ENCODE measurements around the gene FBXW8. TPM values are rescaled to one million over a fixed set of nuclear protein-coding genes. Genes with fewer than 3 reads are reported as not detected.
"Not testable (repeated sequence)": the region's sequence is repeated elsewhere in the genome, so short reads cannot be mapped to it uniquely, and the experiment has no call there.

The FBXW8 gene
- total RNA-seq, 1 donor from 2014 or later: 32.1 TPM

GRCh38 chr12:117052386-117053049, 141.8 kb downstream of the FBXW8 start:
- no peak for DNase-seq (ENCODE audit: extremely low spot score, unreplicated experiment)
- no peak overlapping the region for H3K4me3 Mint-ChIP-seq (ENCODE audit: unreplicated experiment)
- H3K36me3 Mint-ChIP-seq (ENCODE audit: unreplicated experiment): no peaks in the 10 kb centered on the region
- no peak for TF ChIP-seq CTCF (IDR thresholded peaks at IDR 0.05)
- H3K9me3 Mint-ChIP-seq (ENCODE audit: unreplicated experiment): no peaks in the 10 kb centered on the region
- H3K27ac Mint-ChIP-seq (ENCODE audit: unreplicated experiment): no peak overlapping the region
- peaks cover 9% of the 10 kb centered on the region for H3K4me1 Mint-ChIP-seq (ENCODE audit: unreplicated experiment)
- H3K27me3 Mint-ChIP-seq (ENCODE audit: unreplicated experiment): peaks cover 24% of the 10 kb centered on the region

GRCh38 chr12:117053050-117053400, 142.3 kb downstream of the FBXW8 start:
- Mint-ChIP-seq H3K36me3 (ENCODE audit: unreplicated experiment) (no peaks in the 10 kb centered on the region), H3K4me3 (ENCODE audit: unreplicated experiment) (no peak overlapping the region), H3K4me1 (ENCODE audit: unreplicated experiment) (peaks cover 6% of the 10 kb centered on the region), H3K27ac (ENCODE audit: unreplicated experiment) (no peak overlapping the region), H3K27me3 (ENCODE audit: unreplicated experiment) (peaks cover 24% of the 10 kb centered on the region), H3K9me3 (ENCODE audit: unreplicated experiment) (no peaks in the 10 kb centered on the region)
- TF ChIP-seq CTCF (IDR thresholded peaks at IDR 0.05): no peak
- no peak for DNase-seq (ENCODE audit: extremely low spot score, unreplicated experiment)

GRCh38 chr12:117053597-117054201, 142.9 kb downstream of the FBXW8 start:
- Mint-ChIP-seq H3K9me3 (ENCODE audit: unreplicated experiment) (no peaks in the 10 kb centered on the region), H3K27me3 (ENCODE audit: unreplicated experiment) (peaks cover 24% of the 10 kb centered on the region), H3K36me3 (ENCODE audit: unreplicated experiment) (no peaks in the 10 kb centered on the region), H3K4me3 (ENCODE audit: unreplicated experiment) (no peak overlapping the region), H3K4me1 (ENCODE audit: unreplicated experiment) (no peaks in the 10 kb centered on the region), H3K27ac (ENCODE audit: unreplicated experiment) (no peak overlapping the region)
- TF ChIP-seq CTCF (IDR thresholded peaks at IDR 0.05): no peak
- DNase-seq (ENCODE audit: extremely low spot score, unreplicated experiment): no peak

- peaks cover 26% of the 10 kb centered on the region for H3K27me3 Mint-ChIP-seq (ENCODE audit: unreplicated experiment)
- no peaks in the 10 kb centered on the region for H3K4me1 Mint-ChIP-seq (ENCODE audit: unreplicated experiment)
- DNase-seq (ENCODE audit: extremely low spot score, unreplicated experiment): no peak
- TF ChIP-seq CTCF (IDR thresholded peaks at IDR 0.05): no peak
- no peak overlapping the region for H3K27ac Mint-ChIP-seq (ENCODE audit: unreplicated experiment)
- H3K4me3 Mint-ChIP-seq (ENCODE audit: unreplicated experiment): no peak overlapping the region
- H3K9me3 Mint-ChIP-seq (ENCODE audit: unreplicated experiment): no peaks in the 10 kb centered on the region
- H3K36me3 Mint-ChIP-seq (ENCODE audit: unreplicated experiment): no peaks in the 10 kb centered on the region
Observed at GRCh38 chr12:117054279-117054678, 143.5 kb downstream of the FBXW8 start.

GRCh38 chr12:117057626-117058025, 146.9 kb downstream of the FBXW8 start:
- not testable (repeated sequence) for H3K4me1 Mint-ChIP-seq (ENCODE audit: unreplicated experiment); DNase-seq (ENCODE audit: extremely low spot score, unreplicated experiment); H3K9me3 Mint-ChIP-seq (ENCODE audit: unreplicated experiment); H3K36me3 Mint-ChIP-seq (ENCODE audit: unreplicated experiment); H3K27ac Mint-ChIP-seq (ENCODE audit: unreplicated experiment); H3K4me3 Mint-ChIP-seq (ENCODE audit: unreplicated experiment)
- peaks cover 33% of the 10 kb centered on the region for H3K27me3 Mint-ChIP-seq (ENCODE audit: unreplicated experiment)
